Measurements from ENCODE around the gene C16orf95. TPM values are rescaled to one million over a fixed set of nuclear protein-coding genes. Genes with fewer than 3 reads are reported as not detected.

C16orf95 gene
- total and polyA plus RNA-seq, 12 donors, result 0.67 to 9.9 (median 5.3) TPM

DNA sequence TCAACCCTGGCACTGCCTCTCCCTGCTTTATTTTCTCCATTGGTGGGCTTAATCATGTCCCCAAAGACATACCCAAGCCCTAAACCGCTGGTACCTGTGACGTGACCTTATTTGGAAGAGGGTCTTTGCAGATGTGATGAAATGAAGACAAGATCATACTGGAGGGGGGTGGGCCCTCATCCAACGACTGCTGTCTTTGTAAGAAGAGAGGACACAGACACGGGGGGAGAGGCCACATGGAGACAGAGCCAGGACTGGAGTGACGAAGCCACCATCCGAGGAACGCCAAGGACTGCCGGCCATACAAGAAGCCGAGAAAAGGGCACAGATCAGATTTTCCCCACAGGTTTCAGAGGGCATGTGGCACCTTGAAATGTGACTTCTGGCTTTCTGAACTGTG is 62.5 kb downstream of the C16orf95 start:
- Histone ChIP-seq H3K4me1 (replicated peaks in 1 of 2) (no peaks in the 10 kb centered on the region), H3K27me3 (no peaks in the 10 kb centered on the region), H3K27ac (no peak overlapping the region), H3K4me3 (no peak overlapping the region), H3K36me3 (replicated peaks in 1 of 2) (no peaks in the 10 kb centered on the region), H3K9me3 (replicated peaks in 1 of 3) (no peaks in the 10 kb centered on the region)
- 86 to 91% (median 90%) methylated on average over 9 of the region's 9 CpGs for WGBS, 4 donors
- intact Hi-C loops (cut with DNase I), result no loop called here
- TF ChIP-seq, protein P1, sequence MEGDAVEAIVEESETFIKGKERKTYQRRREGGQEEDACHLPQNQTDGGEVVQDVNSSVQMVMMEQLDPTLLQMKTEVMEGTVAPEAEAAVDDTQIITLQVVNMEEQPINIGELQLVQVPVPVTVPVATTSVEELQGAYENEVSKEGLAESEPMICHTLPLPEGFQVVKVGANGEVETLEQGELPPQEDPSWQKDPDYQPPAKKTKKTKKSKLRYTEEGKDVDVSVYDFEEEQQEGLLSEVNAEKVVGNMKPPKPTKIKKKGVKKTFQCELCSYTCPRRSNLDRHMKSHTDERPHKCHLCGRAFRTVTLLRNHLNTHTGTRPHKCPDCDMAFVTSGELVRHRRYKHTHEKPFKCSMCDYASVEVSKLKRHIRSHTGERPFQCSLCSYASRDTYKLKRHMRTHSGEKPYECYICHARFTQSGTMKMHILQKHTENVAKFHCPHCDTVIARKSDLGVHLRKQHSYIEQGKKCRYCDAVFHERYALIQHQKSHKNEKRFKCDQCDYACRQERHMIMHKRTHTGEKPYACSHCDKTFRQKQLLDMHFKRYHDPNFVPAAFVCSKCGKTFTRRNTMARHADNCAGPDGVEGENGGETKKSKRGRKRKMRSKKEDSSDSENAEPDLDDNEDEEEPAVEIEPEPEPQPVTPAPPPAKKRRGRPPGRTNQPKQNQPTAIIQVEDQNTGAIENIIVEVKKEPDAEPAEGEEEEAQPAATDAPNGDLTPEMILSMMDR (IDR thresholded peaks at IDR 0.05), result no peak
- no peak for TF ChIP-seq POLR2A (IDR thresholded peaks at IDR 0.05)
- DNase-seq, result no peak

DNA sequence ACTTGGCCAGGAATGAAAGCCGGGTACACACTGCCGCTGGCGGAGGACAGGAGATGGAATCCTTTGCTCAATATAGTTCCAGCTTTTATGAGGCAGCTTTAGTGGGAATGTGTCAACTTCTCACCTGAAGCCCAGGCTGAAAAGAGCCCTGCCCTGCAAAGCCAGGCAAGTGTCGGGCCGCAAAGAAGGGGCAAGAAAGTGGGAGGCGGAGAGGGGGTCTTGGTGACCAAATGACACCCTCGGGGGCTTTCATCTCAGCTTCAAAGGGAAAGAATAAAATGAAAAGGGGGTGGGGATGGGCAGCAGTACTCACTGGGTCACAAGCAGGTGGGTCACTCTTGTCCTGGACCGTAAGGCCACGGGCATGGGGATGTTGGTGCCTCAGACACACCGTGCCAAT is 62.9 kb downstream of the C16orf95 start:
- intact Hi-C loops (cut with DNase I), result no loop called here
- DNase-seq, result no peak
- Histone ChIP-seq H3K27ac (no peak overlapping the region), H3K27me3 (no peaks in the 10 kb centered on the region), H3K36me3 (replicated peaks in 1 of 2) (no peaks in the 10 kb centered on the region), H3K9me3 (replicated peaks in 1 of 3) (no peaks in the 10 kb centered on the region), H3K4me3 (no peak overlapping the region), H3K4me1 (replicated peaks in 1 of 2) (no peaks in the 10 kb centered on the region)
- 85 to 87% (median 86%) methylated on average over 10 of the region's 10 CpGs for WGBS, 4 donors
- TF ChIP-seq, protein P1 (IDR thresholded peaks at IDR 0.05), result no peak

GRCh38 chr16:87253536-87253935 is 63.7 kb downstream of the C16orf95 start:
- TF ChIP-seq, protein P1 (IDR thresholded peaks at IDR 0.05), result no peak
- TF ChIP-seq POLR2A (IDR thresholded peaks at IDR 0.05), result no peak
- H3K27me3 ChIP-seq, result no peaks in the 10 kb centered on the region
- WGBS, 4 donors, result 66 to 77% (median 72%) methylated on average over 7 of the region's 7 CpGs
- H3K27ac ChIP-seq, result no peak overlapping the region
- H3K4me1 ChIP-seq (replicated peaks in 1 of 2), result no peaks in the 10 kb centered on the region
- no peak for DNase-seq
- intact Hi-C loops (cut with DNase I), result no loop called here
- no peaks in the 10 kb centered on the region for H3K9me3 ChIP-seq (replicated peaks in 1 of 3)
- no peaks in the 10 kb centered on the region for H3K36me3 ChIP-seq (replicated peaks in 1 of 2)
- H3K4me3 ChIP-seq, result no peak overlapping the region

Small RNA genes within 50 kb of the gene (small RNA-seq; reads per million reads assigned to genes)
- gene AC010531.2, result 0 reads per million in 2 donors

Other genes starting within 250 kb of the C16orf95 start
- gene FBXO31, start 66.4 kb upstream of the C16orf95 start, total RNA-seq, result 100 to 1,000 TPM in 1 of 9 donors, 10 to 100 TPM in 8; 19.2 to 106 (median 76.0) TPM
- gene FBXO31, start 66.4 kb upstream of the C16orf95 start, polyA plus RNA-seq, result 10 to 100 TPM; 22.9 to 31.1 (median 24.9) TPM
- gene MAP1LC3B, start 74.9 kb upstream of the C16orf95 start, total RNA-seq, result 100 to 1,000 TPM in 1 of 9 donors, 10 to 100 TPM in 8; 45.7 to 116 (median 72.6) TPM
- 100 to 1,000 TPM in 1 of 3 donors, 10 to 100 TPM in 2; 43.3 to 100 (median 50.9) TPM for gene MAP1LC3B, start 74.9 kb upstream of the C16orf95 start, polyA plus RNA-seq
- 10 to 100 TPM; 17.3 to 49.8 (median 34.5) TPM for gene ZCCHC14, start 175.6 kb upstream of the C16orf95 start, total RNA-seq
- gene ZCCHC14, start 175.6 kb upstream of the C16orf95 start, polyA plus RNA-seq, result 10 to 100 TPM; 10.6 to 26.3 (median 20.2) TPM